Fibroblast of pulmonary artery (primary cell): ENCODE data around the gene LAMB3.

Experiments used
- DNase-seq: peaks from one replicate; pipeline ENCODE4 v3.0.0-alpha.2; 2010; ENCODE audit warnings: low read depth
- H3K4me3 ChIP-seq: replicated peaks from 2 replicates; pipeline ENCODE4 v1.5.1; 2011; ENCODE audit warnings: low read depth, mild to moderate bottlenecking, control low read depth, low read length, moderate library complexity
- CTCF ChIP-seq: IDR thresholded peaks from 2 replicates; pipeline ENCODE4 v1.5.1; 2011; ENCODE audit warnings: mild to moderate bottlenecking, control low read depth, low read length, inconsistent platforms; ENCODE audit errors: missing control alignments

LAMB3 gene

GRCh38 chr1:209653915-209654351 lies 1.7 kb upstream of the LAMB3 start:
- no peak for TF ChIP-seq CTCF
- H3K4me3 ChIP-seq, result no peak overlapping the region
- no peak for DNase-seq

GRCh38 chr1:209652873-209653401 lies 712 bp upstream of the LAMB3 start:
- TF ChIP-seq CTCF, result no peak
- DNase-seq, result peak; percentile 67
- H3K4me3 ChIP-seq, result no peak overlapping the region

- DNase-seq, result peak; percentile 73
- H3K4me3 ChIP-seq, result no peak overlapping the region
Measured at GRCh38 chr1:209651138-209651587, 1.1 kb downstream of the LAMB3 start.

GRCh38 chr1:209650454-209650853 lies 1.8 kb downstream of the LAMB3 start:
- DNase-seq, result no peak
- no peak overlapping the region for H3K4me3 ChIP-seq
- TF ChIP-seq CTCF, result no peak

More at GRCh38 chr1:209651138-209651587, 1.1 kb downstream of the LAMB3 start:
- no peak for TF ChIP-seq CTCF

GRCh38 chr1:209648931-209649776 lies 3.1 kb downstream of the LAMB3 start:
- no peak overlapping the region for H3K4me3 ChIP-seq
- TF ChIP-seq CTCF, result no peak
- DNase-seq, result peak; percentile 95

- H3K4me3 ChIP-seq, result no peak overlapping the region
- no peak for DNase-seq
- TF ChIP-seq CTCF, result no peak
Measured at GRCh38 chr1:209648346-209648745, 3.9 kb downstream of the LAMB3 start.

- TF ChIP-seq CTCF, result no peak
- DNase-seq, result no peak
- no peak overlapping the region for H3K4me3 ChIP-seq
Measured at GRCh38 chr1:209647156-209647555, 5.1 kb downstream of the LAMB3 start.
